ENCODE measurements around the gene GABRB3. TPM values are rescaled to one million over a fixed set of nuclear protein-coding genes. Genes with fewer than 3 reads are reported as not detected.

Gene GABRB3
- total RNA-seq, 2 experiments from 2014 or later = not detected

GRCh38 chr15:26561896-26562295 is 211.0 kb downstream of the GABRB3 start:
- ChIA-PET POLR2A (no interaction called here), CTCF (interaction anchor here (0.6 kb wide), 1 partner anchor 441 kb away, joined by 3 read pairs; no protein-coding TSS in a partner anchor)
- H3K27me3 Mint-ChIP-seq = no peaks in the 10 kb centered on the region
- H3K4me3 Mint-ChIP-seq = no peak overlapping the region
- intact Hi-C loops (cut with DNase I, micrococcal nuclease) = no loop called here
- no peaks in the 10 kb centered on the region for H3K4me1 Mint-ChIP-seq
- peaks cover 10% of the 10 kb centered on the region for H3K9me3 Mint-ChIP-seq (ENCODE audit: low read depth)
- no peak for ATAC-seq
- DNase-seq = no peak
- no peaks in the 10 kb centered on the region for H3K36me3 Mint-ChIP-seq (ENCODE audit: low read depth)
- H3K27ac Mint-ChIP-seq = no peak overlapping the region

- DNase-seq (no peak), ATAC-seq (no peak)
- Mint-ChIP-seq H3K4me3 (no peak overlapping the region), H3K4me1 (no peaks in the 10 kb centered on the region), H3K9me3 (ENCODE audit: low read depth) (peaks cover 13% of the 10 kb centered on the region), H3K36me3 (ENCODE audit: low read depth) (no peaks in the 10 kb centered on the region), H3K27ac (no peak overlapping the region), H3K27me3 (no peaks in the 10 kb centered on the region)
- ChIA-PET POLR2A (no interaction called here), CTCF (no interaction called here)
- intact Hi-C loops (cut with DNase I, micrococcal nuclease) = no loop called here
Measured at GRCh38 chr15:26561130-26561529, 211.7 kb downstream of the GABRB3 start.

- ChIA-PET CTCF (no interaction called here), POLR2A (no interaction called here)
- intact Hi-C loops (cut with DNase I, micrococcal nuclease) = no loop called here
- Mint-ChIP-seq H3K9me3 (ENCODE audit: low read depth) (peaks cover 22% of the 10 kb centered on the region), H3K36me3 (ENCODE audit: low read depth) (no peaks in the 10 kb centered on the region), H3K27ac (no peak overlapping the region), H3K4me3 (no peak overlapping the region), H3K4me1 (no peaks in the 10 kb centered on the region), H3K27me3 (no peaks in the 10 kb centered on the region)
- ATAC-seq = no peak
- DNase-seq = no peak
Measured at GRCh38 chr15:26555898-26556297, 217.0 kb downstream of the GABRB3 start.

GRCh38 chr15:26551473-26551872 is 221.4 kb downstream of the GABRB3 start:
- Mint-ChIP-seq H3K36me3 (ENCODE audit: low read depth) (no peaks in the 10 kb centered on the region), H3K27ac (no peak overlapping the region), H3K4me1 (no peaks in the 10 kb centered on the region), H3K27me3 (no peaks in the 10 kb centered on the region), H3K4me3 (no peak overlapping the region), H3K9me3 (ENCODE audit: low read depth) (peaks cover 22% of the 10 kb centered on the region)
- intact Hi-C loops (cut with DNase I, micrococcal nuclease) = no loop called here
- DNase-seq (no peak), ATAC-seq (no peak)
- ChIA-PET CTCF (no interaction called here), POLR2A (no interaction called here)

- ATAC-seq (no peak), DNase-seq (no peak)
- H3K27ac Mint-ChIP-seq = no peak overlapping the region
- H3K9me3 Mint-ChIP-seq (ENCODE audit: low read depth) = peaks cover 20% of the 10 kb centered on the region
- no peaks in the 10 kb centered on the region for H3K36me3 Mint-ChIP-seq (ENCODE audit: low read depth)
- no peak overlapping the region for H3K4me3 Mint-ChIP-seq
- no peaks in the 10 kb centered on the region for H3K4me1 Mint-ChIP-seq
- ChIA-PET CTCF (no interaction called here), POLR2A (no interaction called here)
- no peaks in the 10 kb centered on the region for H3K27me3 Mint-ChIP-seq
- intact Hi-C loops (cut with DNase I, micrococcal nuclease) = no loop called here
Measured at GRCh38 chr15:26550880-26551279, 222.0 kb downstream of the GABRB3 start.

- Mint-ChIP-seq H3K27me3 (no peaks in the 10 kb centered on the region), H3K4me1 (no peaks in the 10 kb centered on the region), H3K9me3 (ENCODE audit: low read depth) (peaks cover 27% of the 10 kb centered on the region), H3K27ac (no peak overlapping the region), H3K4me3 (no peak overlapping the region), H3K36me3 (ENCODE audit: low read depth) (no peaks in the 10 kb centered on the region)
- ATAC-seq (no peak), DNase-seq (no peak)
- POLR2A ChIA-PET = no interaction called here
- intact Hi-C loops (cut with DNase I, micrococcal nuclease) = no loop called here
- CTCF ChIA-PET = no interaction called here
Measured at GRCh38 chr15:26537663-26538062, 235.2 kb downstream of the GABRB3 start.

- Mint-ChIP-seq H3K27ac (no peak overlapping the region), H3K4me3 (no peak overlapping the region), H3K27me3 (no peaks in the 10 kb centered on the region), H3K9me3 (ENCODE audit: low read depth) (peaks cover 29% of the 10 kb centered on the region), H3K4me1 (no peaks in the 10 kb centered on the region), H3K36me3 (ENCODE audit: low read depth) (no peaks in the 10 kb centered on the region)
- ATAC-seq (no peak), DNase-seq (no peak)
- ChIA-PET POLR2A (no interaction called here), CTCF (interaction anchor here (0.6 kb wide), 1 partner anchor 254 kb away, joined by 3 read pairs; no protein-coding TSS in a partner anchor)
- intact Hi-C loops (cut with DNase I, micrococcal nuclease) = no loop called here
Measured at GRCh38 chr15:26531489-26531888, 241.4 kb downstream of the GABRB3 start.

GRCh38 chr15:26525096-26525495 is 247.8 kb downstream of the GABRB3 start:
- Mint-ChIP-seq H3K4me3 (no peak overlapping the region), H3K27me3 (no peaks in the 10 kb centered on the region), H3K36me3 (ENCODE audit: low read depth) (no peaks in the 10 kb centered on the region), H3K27ac (no peak overlapping the region), H3K9me3 (ENCODE audit: low read depth) (peaks cover 18% of the 10 kb centered on the region), H3K4me1 (no peaks in the 10 kb centered on the region)
- POLR2A ChIA-PET = no interaction called here
- intact Hi-C loops (cut with DNase I, micrococcal nuclease) = no loop called here
- CTCF ChIA-PET = no interaction called here
- ATAC-seq (no peak), DNase-seq (no peak)

GRCh38 chr15:26521691-26522198 is 251.1 kb downstream of the GABRB3 start:
- Mint-ChIP-seq H3K27ac (no peak overlapping the region), H3K4me3 (no peak overlapping the region), H3K4me1 (no peaks in the 10 kb centered on the region), H3K9me3 (ENCODE audit: low read depth) (peaks cover 17% of the 10 kb centered on the region), H3K36me3 (ENCODE audit: low read depth) (no peaks in the 10 kb centered on the region), H3K27me3 (no peaks in the 10 kb centered on the region)
- no peak for DNase-seq
- CTCF ChIA-PET = no interaction called here
- intact Hi-C loops (cut with DNase I, micrococcal nuclease) = no loop called here
- no peak for ATAC-seq
- POLR2A ChIA-PET = no interaction called here

GRCh38 chr15:26521130-26521529 is 251.7 kb downstream of the GABRB3 start:
- Mint-ChIP-seq H3K27ac (no peak overlapping the region), H3K27me3 (no peaks in the 10 kb centered on the region), H3K4me1 (no peaks in the 10 kb centered on the region), H3K9me3 (ENCODE audit: low read depth) (peaks cover 17% of the 10 kb centered on the region), H3K4me3 (no peak overlapping the region), H3K36me3 (ENCODE audit: low read depth) (no peaks in the 10 kb centered on the region)
- DNase-seq (no peak), ATAC-seq (no peak)
- ChIA-PET CTCF (no interaction called here), POLR2A (no interaction called here)
- intact Hi-C loops (cut with DNase I, micrococcal nuclease) = no loop called here

- no peak for DNase-seq
- Mint-ChIP-seq H3K27ac (no peak overlapping the region), H3K4me1 (no peaks in the 10 kb centered on the region), H3K27me3 (no peaks in the 10 kb centered on the region), H3K9me3 (ENCODE audit: low read depth) (peaks cover 12% of the 10 kb centered on the region), H3K4me3 (no peak overlapping the region), H3K36me3 (ENCODE audit: low read depth) (no peaks in the 10 kb centered on the region)
- ChIA-PET POLR2A (no interaction called here), CTCF (no interaction called here)
- ATAC-seq = no peak
- intact Hi-C loops (cut with DNase I, micrococcal nuclease) = loop anchor here in 1 of 2 experiments (10.0 kb wide), 1 partner anchor 56 kb away; no protein-coding TSS in a partner anchor
Measured at GRCh38 chr15:26518885-26519284, 254.0 kb downstream of the GABRB3 start.

- Mint-ChIP-seq H3K27me3 (no peaks in the 10 kb centered on the region), H3K36me3 (ENCODE audit: low read depth) (no peaks in the 10 kb centered on the region), H3K4me1 (no peaks in the 10 kb centered on the region), H3K4me3 (no peak overlapping the region), H3K27ac (no peak overlapping the region), H3K9me3 (ENCODE audit: low read depth) (peaks cover 7% of the 10 kb centered on the region)
- DNase-seq = no peak
- no peak for ATAC-seq
- intact Hi-C loops (cut with DNase I, micrococcal nuclease) = loop anchor here in 1 of 2 experiments (10.0 kb wide), 1 partner anchor 58 kb away; no protein-coding TSS in a partner anchor
- CTCF ChIA-PET = no interaction called here
- POLR2A ChIA-PET = no interaction called here
Measured at GRCh38 chr15:26516102-26516980, 256.5 kb downstream of the GABRB3 start.

All from activated CD4-positive, alpha-beta T cell treated with anti-CD3 and anti-CD28 coated beads for 36 hours (primary cell).